Measurements from ENCODE around the gene CDY2A. TPM values are rescaled to one million over a fixed set of nuclear protein-coding genes. Genes with fewer than 3 reads are reported as not detected.
"Not testable (repeated sequence)": the region's sequence is repeated elsewhere in the genome, so short reads cannot be mapped to it uniquely, and the experiment has no call there.

CDY2A gene
- total RNA-seq, 1 donor from 2014 or later: not detected

- H3K9ac ChIP-seq (ENCODE audit: low read depth in 1 of 3, low read length in 3 of 3); H3K9me3 ChIP-seq (ENCODE audit: control insufficient read depth in 3 of 3, low read length in 3 of 3); H3K4me3 ChIP-seq (ENCODE audit: low read length in 3 of 3); H3K27me3 ChIP-seq (ENCODE audit: control insufficient read depth in 3 of 3, insufficient read depth in 3 of 3, low read length in 3 of 3); H3K36me3 ChIP-seq (ENCODE audit: control insufficient read depth in 3 of 3, insufficient read depth in 3 of 3, low read length in 3 of 3); H3K27ac ChIP-seq (ENCODE audit: low read depth, low read length); H3K4me1 ChIP-seq (ENCODE audit: control insufficient read depth in 3 of 3, insufficient read depth in 3 of 3, low read length in 3 of 3): not testable (repeated sequence)
Measured at GRCh38 chrY:18049061-18049460, 23.5 kb downstream of the CDY2A start.

GRCh38 chrY:18056473-18056872 lies 30.9 kb downstream of the CDY2A start:
- H3K4me3 ChIP-seq (ENCODE audit: low read length in 3 of 3); H3K36me3 ChIP-seq (ENCODE audit: control insufficient read depth in 3 of 3, insufficient read depth in 3 of 3, low read length in 3 of 3); H3K27me3 ChIP-seq (ENCODE audit: control insufficient read depth in 3 of 3, insufficient read depth in 3 of 3, low read length in 3 of 3); H3K9me3 ChIP-seq (ENCODE audit: control insufficient read depth in 3 of 3, low read length in 3 of 3); H3K4me1 ChIP-seq (ENCODE audit: control insufficient read depth in 3 of 3, insufficient read depth in 3 of 3, low read length in 3 of 3); H3K9ac ChIP-seq (ENCODE audit: low read depth in 1 of 3, low read length in 3 of 3); H3K27ac ChIP-seq (ENCODE audit: low read depth, low read length): not testable (repeated sequence)

GRCh38 chrY:18073464-18073863 lies 47.9 kb downstream of the CDY2A start:
- not testable (repeated sequence) for H3K9me3 ChIP-seq (ENCODE audit: control insufficient read depth in 3 of 3, low read length in 3 of 3); H3K9ac ChIP-seq (ENCODE audit: low read depth in 1 of 3, low read length in 3 of 3); H3K4me1 ChIP-seq (ENCODE audit: control insufficient read depth in 3 of 3, insufficient read depth in 3 of 3, low read length in 3 of 3); H3K36me3 ChIP-seq (ENCODE audit: control insufficient read depth in 3 of 3, insufficient read depth in 3 of 3, low read length in 3 of 3); H3K4me3 ChIP-seq (ENCODE audit: low read length in 3 of 3); H3K27ac ChIP-seq (ENCODE audit: low read depth, low read length); H3K27me3 ChIP-seq (ENCODE audit: control insufficient read depth in 3 of 3, insufficient read depth in 3 of 3, low read length in 3 of 3)

Other genes starting within 250 kb of the CDY2A start
- gene CDY2B, start 145.6 kb upstream of the CDY2A start, total RNA-seq: not detected

Data from skeletal muscle tissue (tissue), 4 donors.